GM04504 (cell line): ENCODE data around the gene CRYAB.
"Not testable (repeated sequence)": the region's sequence is repeated elsewhere in the genome, so short reads cannot be mapped to it uniquely, and the experiment has no call there.

Experiments used
- DNase-seq: peaks from one replicate; pipeline ENCODE4 v3.0.0-alpha.2; 2012; ENCODE audit warnings: low read depth

The CRYAB gene

GRCh38 chr11:111906680-111907079 is 4.9 kb downstream of the CRYAB start:
- no peak for DNase-seq

GRCh38 chr11:111905411-111905810 is 6.2 kb downstream of the CRYAB start:
- no peak for DNase-seq

- no peak for DNase-seq
Observed at GRCh38 chr11:111886844-111887243, 24.7 kb downstream of the CRYAB start.

GRCh38 chr11:111886032-111886431 is 25.5 kb downstream of the CRYAB start:
- no peak for DNase-seq

GRCh38 chr11:111885053-111885452 is 26.5 kb downstream of the CRYAB start:
- DNase-seq = not testable (repeated sequence)

- no peak for DNase-seq
Observed at GRCh38 chr11:111882202-111882601, 29.4 kb downstream of the CRYAB start.

- DNase-seq = no peak
Observed at GRCh38 chr11:111879637-111879960, 32.0 kb downstream of the CRYAB start.

GRCh38 chr11:111878849-111879636 is 32.5 kb downstream of the CRYAB start, which contains the start of the genes CFAP68 and FDXACB1:
TSS of gene CFAP68 (plus strand) at chr11:111879541. CDS start at chr11:111879561, 20 bp downstream.
TSS of gene FDXACB1 (minus strand) at chr11:111879165. CDS start at chr11:111879132, 33 bp downstream.
- DNase-seq = peak; percentile 94

GRCh38 chr11:111878385-111878848 is 33.2 kb downstream of the CRYAB start:
- peak; percentile 1 for DNase-seq

GRCh38 chr11:111871693-111872161 is 39.8 kb downstream of the CRYAB start:
- DNase-seq = peak; percentile 1

GRCh38 chr11:111870886-111871692 is 40.5 kb downstream of the CRYAB start, which contains the start of gene ALG9:
TSS of gene ALG9 (minus strand) at chr11:111871581. CDS start at chr11:111871482, 99 bp downstream.
- peak; percentile 60 for DNase-seq

- DNase-seq = no peak
Observed at GRCh38 chr11:111870522-111870885, 41.1 kb downstream of the CRYAB start.

GRCh38 chr11:111870113-111870512 is 41.5 kb downstream of the CRYAB start:
- DNase-seq = no peak

- no peak for DNase-seq
Observed at GRCh38 chr11:111860257-111860656, 51.3 kb downstream of the CRYAB start.
